ENCODE measurements around the gene HBZ.

DNA sequence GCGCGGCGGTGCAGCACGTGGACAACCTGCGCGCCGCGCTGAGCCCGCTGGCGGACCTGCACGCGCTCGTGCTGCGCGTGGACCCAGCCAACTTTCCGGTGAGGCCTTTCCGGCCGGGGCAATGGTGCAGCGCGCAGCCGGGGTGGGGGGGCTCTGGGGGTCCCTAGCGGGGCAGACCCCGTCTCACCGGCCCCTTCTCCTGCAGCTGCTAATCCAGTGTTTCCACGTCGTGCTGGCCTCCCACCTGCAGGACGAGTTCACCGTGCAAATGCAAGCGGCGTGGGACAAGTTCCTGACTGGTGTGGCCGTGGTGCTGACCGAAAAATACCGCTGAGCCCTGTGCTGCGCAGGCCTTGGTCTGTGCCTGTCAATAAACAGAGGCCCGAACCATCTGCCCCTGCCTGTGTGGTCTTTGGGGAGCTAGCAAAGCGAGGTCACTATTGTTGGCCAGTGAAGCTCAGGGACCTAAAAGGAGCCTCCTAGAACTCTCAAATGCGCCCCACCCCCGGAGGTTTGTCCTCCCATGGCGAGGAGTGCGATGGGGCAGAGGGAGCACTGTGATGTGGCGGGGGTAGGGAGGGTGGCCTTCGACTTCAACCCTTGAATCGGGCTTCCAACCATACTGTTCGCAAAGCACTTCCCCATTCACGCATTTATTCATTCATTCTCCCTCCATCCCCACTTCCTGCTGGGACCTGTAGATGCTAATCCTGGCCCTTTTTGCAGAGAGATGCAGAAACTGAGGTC is 14.1 kb downstream of the HBZ start:
- TF ChIP-seq, protein P1, sequence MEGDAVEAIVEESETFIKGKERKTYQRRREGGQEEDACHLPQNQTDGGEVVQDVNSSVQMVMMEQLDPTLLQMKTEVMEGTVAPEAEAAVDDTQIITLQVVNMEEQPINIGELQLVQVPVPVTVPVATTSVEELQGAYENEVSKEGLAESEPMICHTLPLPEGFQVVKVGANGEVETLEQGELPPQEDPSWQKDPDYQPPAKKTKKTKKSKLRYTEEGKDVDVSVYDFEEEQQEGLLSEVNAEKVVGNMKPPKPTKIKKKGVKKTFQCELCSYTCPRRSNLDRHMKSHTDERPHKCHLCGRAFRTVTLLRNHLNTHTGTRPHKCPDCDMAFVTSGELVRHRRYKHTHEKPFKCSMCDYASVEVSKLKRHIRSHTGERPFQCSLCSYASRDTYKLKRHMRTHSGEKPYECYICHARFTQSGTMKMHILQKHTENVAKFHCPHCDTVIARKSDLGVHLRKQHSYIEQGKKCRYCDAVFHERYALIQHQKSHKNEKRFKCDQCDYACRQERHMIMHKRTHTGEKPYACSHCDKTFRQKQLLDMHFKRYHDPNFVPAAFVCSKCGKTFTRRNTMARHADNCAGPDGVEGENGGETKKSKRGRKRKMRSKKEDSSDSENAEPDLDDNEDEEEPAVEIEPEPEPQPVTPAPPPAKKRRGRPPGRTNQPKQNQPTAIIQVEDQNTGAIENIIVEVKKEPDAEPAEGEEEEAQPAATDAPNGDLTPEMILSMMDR (IDR thresholded peaks at IDR 0.05): no peak
- no peak for TF ChIP-seq POLR2A (IDR thresholded peaks at IDR 0.05)

All from uterus (tissue), 2 donors.